NCI-H2081 (cell line): ENCODE data around the gene MAPK1.
"Not testable (repeated sequence)": the region's sequence is repeated elsewhere in the genome, so short reads cannot be mapped to it uniquely, and the experiment has no call there.

ENCODE experiments used
- DNase-seq, 2 experiments: peaks; one replicate each; lab custom pipeline; 2025; lab: John Stamatoyannopoulos, UW

Gene MAPK1

GRCh38 chr22:21790849-21791610, 76.4 kb downstream of the MAPK1 start:
- not testable (repeated sequence) for DNase-seq

DNA sequence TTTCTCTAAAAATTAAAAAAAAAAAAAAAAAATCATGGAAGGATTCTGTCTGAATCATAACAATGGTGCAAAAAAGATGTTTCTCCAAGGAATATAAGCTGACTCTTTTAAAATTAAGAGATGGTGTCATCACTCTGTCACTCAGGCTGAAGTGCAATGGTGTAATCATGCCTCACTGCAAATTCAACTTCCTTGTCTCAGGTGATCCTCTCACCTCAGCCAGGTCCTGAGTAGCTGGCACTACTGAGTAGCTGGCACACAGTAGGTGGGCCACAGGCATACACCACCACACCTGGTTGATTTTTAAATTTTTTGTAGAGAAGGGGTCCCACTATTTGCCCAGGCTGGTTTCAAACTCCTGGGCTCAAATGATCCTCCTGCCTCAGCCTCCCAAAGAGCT, 77.1 kb downstream of the MAPK1 start:
- no peak for DNase-seq

DNA sequence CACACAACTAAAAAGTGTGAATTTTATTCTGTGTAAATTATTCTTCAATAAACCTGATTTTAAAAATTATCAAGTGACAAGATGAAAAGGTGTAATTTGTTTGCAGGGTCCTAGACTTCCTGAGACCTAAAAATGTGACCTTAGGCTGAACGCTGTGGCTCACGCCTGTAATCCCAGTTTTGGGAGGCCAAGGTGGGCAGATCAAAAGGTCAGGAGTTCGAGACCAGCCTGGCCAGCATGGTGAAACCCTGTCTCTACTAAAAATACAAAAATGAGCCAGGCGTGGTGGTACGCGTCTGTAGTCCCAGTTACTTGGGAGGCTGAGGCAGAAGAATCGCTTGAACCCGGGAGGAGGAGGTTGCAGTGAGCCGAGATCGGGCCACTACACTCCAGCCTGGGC, 79.9 kb downstream of the MAPK1 start:
- not testable (repeated sequence) for DNase-seq

DNA sequence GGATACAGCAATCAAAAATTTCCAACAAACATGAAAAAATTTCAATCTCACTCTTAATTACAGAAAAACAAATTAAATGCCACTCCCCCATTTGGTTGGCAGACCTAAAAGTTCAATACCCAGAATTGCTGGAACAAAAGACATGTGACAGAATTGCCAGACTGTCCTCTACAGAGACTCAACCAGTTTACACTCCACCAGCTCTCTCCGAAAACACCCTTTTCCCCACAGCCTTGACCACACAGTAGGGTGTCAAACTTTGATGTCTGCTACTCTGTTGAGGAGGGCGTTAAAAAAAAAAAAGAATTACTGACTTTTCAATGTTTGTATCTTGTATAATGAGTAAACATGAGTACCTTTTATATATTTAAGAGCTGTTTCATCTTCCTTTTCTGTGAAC, 87.2 kb downstream of the MAPK1 start:
- no peak for DNase-seq

- no peak for DNase-seq
These were observed 88.0 kb downstream of the MAPK1 start for GRCh38 chr22:21779444-21779843.

GRCh38 chr22:21778705-21779363, 88.6 kb downstream of the MAPK1 start:
- no peak for DNase-seq

- no peak for DNase-seq
These were observed 95.8 kb downstream of the MAPK1 start for GRCh38 chr22:21771631-21771976.

GRCh38 chr22:21768435-21768834, 99.0 kb downstream of the MAPK1 start:
- DNase-seq, result no peak

GRCh38 chr22:21766691-21767462, 100.6 kb downstream of the MAPK1 start:
- no peak for DNase-seq

DNA sequence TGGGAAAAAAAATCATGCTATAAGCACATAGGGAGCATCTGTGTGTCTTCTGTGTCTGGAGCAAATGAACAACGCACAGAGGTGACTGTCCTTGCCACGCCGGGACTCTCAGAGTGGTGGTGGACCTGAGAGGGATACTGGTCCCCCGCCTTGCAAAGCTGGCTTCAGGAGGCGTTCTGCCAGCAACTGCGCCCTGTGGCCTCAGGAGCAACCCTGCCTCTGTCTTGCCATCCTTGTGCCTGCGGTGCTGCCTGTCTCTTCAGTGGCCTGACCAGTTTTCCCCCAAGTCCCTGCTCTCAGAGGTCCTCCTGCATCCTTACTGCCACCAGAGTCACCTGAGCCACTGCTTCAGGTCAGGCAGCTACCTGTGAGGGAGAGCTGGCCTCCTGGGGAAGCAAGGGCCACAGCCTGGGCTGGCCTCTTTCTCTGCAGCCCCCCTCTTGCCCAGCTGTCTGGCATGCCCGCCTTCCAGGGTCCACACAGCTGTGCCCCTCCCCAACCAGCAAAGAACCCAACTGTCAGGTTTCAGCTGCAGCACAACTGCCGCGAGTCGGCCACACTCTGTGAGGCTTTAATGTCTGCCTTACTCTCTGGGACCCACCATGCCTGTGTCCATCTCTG, 101.4 kb downstream of the MAPK1 start:
- DNase-seq, result no peak

- DNase-seq, result no peak
These were observed 103.2 kb downstream of the MAPK1 start for GRCh38 chr22:21764038-21764804.

- DNase-seq, result no peak
These were observed 104.5 kb downstream of the MAPK1 start for GRCh38 chr22:21762712-21763581.

DNA sequence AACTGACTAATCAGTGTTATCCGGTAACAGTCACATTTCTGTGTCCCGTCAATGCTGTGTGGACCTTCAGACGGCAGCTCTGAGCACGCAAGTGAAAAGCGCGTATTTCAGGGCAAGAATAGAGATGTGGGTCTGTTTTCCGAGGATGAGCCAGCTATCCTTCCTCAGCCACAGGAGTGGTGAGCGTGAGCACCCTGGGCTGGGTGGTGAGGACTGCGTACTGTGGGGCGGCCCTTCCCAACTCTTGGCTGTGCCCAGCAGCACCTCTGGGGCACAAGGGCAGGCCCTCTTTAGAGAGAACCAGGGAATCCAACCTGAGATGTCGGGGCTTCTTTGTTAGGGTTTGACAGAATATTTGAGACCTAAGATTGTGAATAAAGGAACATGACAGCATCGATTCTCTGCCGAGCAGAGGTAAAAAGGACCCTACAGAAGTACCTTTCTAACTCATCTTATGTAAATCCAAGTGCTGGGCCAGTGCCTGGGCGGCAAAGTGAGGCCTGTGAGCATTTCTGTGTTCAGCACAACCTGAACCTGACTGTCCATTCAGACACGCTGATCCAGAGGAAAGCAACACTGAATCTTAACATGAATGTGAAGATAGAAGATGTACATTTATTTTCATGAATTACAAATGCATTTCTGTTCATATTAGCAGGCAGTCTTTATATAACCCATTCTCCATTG, 105.3 kb downstream of the MAPK1 start:
- no peak for DNase-seq

DNA sequence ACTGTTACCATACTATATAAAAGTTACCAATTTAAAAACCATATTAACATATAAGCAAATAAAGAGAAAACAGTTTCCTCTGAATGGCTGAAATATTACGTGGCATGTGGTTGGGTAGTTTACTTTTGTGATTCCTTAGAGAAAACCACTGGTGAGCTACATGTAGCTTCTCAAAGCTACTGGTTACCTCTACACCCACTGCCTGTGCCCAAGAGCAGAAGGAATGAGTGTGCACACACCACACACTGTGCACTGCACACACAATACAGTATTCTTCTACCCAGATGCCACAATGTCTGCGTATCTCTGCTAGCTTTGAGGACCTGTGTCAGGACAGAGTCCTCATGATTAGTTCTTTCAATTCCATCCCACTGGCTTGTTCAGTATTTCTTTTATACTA, 106.4 kb downstream of the MAPK1 start:
- no peak for DNase-seq

DNA sequence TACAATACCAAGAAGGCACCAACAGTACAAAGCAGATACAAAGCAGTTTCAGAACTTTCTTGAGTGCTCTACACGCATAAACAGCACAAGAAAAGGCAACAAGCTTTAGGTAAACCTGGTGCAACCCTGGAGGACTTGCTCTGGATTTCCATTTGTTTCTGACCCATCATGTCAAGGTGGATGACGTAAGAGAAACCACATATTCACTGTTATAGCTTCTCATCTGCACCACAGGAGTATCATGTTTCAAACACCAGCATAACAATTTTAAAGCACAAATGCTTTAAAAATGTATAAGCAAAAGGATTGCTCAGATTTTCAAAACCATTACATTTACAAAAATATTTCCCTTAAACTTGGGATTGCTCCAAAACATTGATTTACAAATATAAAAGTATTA, 106.8 kb downstream of the MAPK1 start:
- no peak for DNase-seq

GRCh38 chr22:21759646-21760376, 107.6 kb downstream of the MAPK1 start:
- DNase-seq, result no peak

DNA sequence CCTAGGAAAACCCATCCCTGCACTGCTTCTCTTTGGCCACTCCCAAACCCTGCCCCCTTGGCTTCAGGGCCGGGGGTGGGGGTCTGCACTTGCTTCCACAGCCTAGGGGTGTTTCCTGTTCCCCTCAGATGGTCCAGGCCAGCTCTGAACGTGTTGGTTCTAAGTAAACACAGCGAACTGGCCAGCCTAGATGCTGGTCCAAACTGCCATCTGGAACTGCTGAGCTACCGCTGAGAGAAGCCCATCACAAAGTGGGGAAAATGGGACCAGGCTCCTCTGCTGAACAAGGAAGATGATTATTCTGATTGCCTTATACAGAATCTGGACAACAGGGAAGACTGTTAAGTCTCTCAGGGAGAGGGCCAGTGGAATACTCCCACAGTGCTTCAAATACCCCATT, 108.4 kb downstream of the MAPK1 start:
- no peak for DNase-seq

DNA sequence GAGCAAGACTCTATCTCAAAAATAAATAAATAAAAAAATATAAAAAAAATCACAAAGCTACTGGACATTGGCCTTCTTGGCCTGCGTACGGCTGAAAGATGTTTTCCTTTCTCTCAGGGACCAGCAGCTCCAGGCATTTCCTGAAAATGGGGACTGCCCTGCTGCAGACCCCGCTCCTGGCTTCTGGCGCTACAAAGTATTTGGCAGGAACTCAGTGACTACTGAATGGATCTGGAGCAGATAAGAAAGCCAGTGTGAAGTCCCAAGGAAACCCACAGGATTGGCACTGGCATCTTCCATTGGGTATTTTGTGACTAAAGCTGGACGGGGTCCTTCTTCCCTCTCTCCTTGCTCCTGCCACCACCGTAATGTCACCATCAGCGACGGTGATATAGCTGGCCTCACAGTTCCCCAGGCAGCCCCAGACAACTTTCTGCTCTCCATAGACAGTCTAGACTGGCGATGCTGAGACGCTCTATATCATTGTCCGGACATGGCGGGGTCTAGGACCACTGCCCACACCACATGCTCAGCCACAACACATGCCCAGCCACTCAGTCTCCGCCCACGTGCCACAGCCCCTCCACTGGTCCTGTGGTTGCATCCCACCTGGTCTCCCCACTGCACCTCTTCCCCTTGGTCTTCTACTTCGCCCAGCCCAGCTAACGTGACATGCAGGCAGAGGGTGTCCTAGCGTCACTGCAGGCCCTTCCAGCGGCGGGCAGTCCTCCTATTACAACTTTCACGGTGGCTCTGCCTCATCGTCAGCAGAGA, 109.2 kb downstream of the MAPK1 start:
- no peak for DNase-seq

DNA sequence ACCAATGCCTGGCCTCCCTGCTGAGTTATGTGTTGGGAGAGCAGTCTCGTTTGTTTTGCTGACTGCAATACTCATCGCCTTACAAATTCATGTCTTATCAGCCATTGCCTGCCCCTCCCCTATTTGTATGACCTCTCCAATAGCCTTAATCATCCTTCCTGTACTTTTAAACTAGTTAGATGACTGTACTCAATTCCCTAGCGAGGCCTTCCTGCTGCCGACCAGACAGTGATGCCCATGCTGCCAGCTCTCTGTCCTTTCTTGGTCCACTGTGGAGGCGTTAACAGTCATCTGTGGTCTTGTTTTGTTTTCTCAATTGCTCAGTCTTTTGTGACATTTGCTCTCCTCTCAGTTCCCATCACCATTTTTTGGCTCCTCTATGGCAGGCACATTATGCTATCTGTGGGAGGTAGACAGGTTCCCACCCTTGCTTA, 111.6 kb downstream of the MAPK1 start:
- no peak for DNase-seq
